Activated CD4-positive, alpha-beta T cell treated with anti-CD3 and anti-CD28 coated beads for 4 hours (primary cell): ENCODE data around the gene ABLIM1.

Source experiments
- DNase-seq, 2 donors: peaks; one replicate each; pipeline ENCODE4 v3.0.0-alpha.2; 2020

ABLIM1 gene

GRCh38 chr10:114678820-114679219 lies 20.7 kb upstream of the ABLIM1 start:
- no peak for DNase-seq

DNA sequence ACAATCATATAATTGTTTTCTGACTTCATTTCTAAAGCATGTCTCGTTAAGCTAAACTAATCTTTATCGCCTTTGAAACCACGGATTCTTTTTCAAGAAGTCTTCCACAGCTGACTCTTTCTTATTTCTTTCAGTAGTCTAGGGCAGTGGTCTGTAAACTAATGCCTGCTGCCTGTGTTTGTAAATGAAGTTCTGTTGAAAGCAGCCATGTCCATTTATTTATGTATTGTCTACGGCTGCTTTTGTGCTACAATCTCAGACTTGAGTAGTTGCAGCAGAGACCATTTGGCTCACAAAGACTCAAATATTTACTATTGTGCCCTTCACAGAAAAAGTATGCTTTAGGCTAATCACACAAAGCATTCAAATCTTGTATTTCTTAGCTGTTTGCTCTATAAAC lies 20.3 kb upstream of the ABLIM1 start:
- DNase-seq: no peak

GRCh38 chr10:114674346-114674745 lies 16.3 kb upstream of the ABLIM1 start:
- DNase-seq: no peak

DNA sequence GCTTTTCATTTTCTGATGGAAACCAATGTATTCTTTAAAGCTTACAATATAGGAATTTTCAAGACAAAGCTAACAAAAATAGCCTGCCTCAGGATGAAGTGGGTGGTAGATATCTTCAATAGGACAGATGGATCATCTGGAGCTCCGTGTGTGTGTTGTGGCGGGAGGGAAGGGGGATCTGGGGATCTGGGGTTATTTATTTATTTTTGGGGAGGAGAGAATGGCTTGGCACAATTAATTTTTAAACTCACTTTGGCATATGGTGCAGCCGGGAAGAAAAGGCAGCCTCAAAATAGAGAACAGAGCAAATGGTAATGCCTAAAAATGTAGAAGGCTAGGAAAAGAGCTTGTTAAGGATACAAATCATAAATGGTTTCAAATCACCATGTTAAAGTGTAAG lies 11.6 kb upstream of the ABLIM1 start:
- DNase-seq: no peak

GRCh38 chr10:114668375-114669080 lies 10.5 kb upstream of the ABLIM1 start:
- no peak for DNase-seq

DNA sequence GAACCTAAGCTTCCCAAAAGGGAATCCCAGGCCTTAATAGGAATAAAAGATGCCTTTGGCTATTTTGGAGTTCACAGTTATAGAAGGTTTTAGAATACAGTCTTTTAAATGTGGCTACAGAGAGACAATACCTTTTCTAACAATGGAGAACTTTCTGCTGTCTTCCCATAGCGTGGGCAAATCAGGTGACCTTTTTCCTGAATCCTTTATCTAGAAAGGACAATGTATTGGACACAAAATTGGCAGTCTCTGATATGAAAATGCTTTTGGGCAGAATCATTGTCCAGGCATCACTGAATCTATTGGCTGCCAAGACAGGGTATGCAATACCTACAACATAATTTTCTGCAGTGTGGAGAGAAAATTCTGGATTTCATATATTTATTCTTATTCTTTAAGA lies 7.8 kb upstream of the ABLIM1 start:
- DNase-seq: no peak

DNA sequence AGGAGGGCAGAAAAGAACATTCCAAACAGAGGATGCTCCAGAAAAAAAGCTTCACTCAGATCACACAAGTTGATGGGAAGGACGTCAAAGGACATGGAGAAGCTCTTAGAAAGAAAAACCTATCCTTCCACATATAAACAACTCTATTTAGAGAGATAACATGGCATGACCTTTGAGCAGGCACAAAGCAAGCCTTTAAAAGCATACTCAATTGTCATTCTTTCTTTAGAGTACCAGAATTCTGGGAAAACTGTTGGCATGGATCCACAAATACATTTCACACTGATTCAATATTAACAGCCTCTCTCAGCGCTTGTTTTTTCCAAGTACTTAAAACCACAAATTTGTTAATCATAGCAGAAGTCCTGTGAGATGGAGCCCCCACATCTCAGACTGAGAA lies 7.3 kb upstream of the ABLIM1 start:
- no peak for DNase-seq

DNA sequence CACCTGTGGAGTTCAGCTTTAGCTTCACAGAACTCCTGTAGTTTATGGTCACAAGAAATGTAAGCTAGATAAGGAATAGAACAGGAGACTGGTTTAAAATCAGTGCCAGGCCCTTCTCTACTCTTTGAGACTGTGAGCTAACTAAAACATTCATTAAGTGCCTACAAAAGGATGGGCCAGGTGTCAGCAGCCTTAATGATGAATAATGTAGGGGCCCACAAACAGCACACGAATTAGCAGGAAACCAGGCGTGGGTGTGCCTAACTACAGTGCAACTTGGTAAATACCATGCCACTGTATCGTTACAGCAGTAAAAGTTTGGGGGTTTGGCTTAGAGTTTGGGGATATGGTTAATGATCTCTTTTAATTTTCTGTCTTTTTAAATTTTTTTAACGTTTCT lies 6.1 kb upstream of the ABLIM1 start:
- DNase-seq: no peak

GRCh38 chr10:114663626-114664025 lies 5.6 kb upstream of the ABLIM1 start:
- no peak for DNase-seq

DNA sequence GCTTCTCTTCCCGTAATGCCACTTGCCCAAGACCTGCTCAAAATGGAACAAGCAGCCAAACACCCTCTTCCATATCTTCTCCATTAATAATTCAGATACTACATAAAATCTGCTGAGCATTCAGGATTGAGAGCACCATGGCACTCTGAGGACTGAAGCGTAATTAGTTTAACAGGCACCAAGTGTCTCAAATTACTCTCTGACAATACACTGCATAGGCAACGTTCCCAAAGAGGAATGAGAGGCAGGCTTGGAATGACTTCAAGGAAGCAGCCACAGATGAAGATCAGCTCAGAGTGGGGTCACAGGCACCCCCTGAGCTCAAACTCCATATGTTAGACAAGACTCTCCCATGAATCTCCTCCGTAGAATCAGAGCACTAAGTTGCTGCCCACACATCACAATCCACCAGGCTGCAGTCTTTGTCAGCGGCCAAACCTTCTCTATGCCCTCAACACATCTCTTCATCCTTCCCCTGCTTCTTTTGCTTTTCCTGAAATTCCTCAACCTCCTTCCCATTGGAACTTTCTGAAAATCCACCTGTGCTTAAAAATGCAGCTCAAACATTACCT lies 4.7 kb upstream of the ABLIM1 start:
- no peak for DNase-seq

- DNase-seq: no peak
Observed at GRCh38 chr10:114661212-114661880, 3.3 kb upstream of the ABLIM1 start.

- no peak for DNase-seq
Observed at GRCh38 chr10:114655671-114656070, 2.4 kb downstream of the ABLIM1 start.

- no peak for DNase-seq
Observed at GRCh38 chr10:114654822-114655575, 3.1 kb downstream of the ABLIM1 start.

DNA sequence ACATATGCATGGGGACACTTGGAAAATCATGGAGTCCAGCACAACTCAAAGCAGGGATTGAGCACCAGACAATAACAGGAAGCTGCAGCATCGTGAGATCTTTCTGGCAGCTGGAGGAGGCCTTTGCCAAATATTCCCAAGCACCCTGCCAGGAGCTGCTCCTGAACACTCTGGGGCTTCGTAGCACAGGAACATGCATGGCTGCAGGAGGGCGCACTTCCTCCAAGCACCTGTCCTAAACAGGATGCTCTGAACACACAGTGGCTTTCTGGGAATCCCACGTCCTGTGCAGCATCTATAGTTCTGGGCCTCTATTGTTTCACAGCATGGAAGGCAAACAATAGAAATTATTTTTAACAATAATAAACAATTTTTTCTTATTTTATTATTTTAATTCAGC lies 4.1 kb downstream of the ABLIM1 start:
- no peak for DNase-seq

- DNase-seq: no peak
Observed at GRCh38 chr10:114652402-114653368, 5.4 kb downstream of the ABLIM1 start.

DNA sequence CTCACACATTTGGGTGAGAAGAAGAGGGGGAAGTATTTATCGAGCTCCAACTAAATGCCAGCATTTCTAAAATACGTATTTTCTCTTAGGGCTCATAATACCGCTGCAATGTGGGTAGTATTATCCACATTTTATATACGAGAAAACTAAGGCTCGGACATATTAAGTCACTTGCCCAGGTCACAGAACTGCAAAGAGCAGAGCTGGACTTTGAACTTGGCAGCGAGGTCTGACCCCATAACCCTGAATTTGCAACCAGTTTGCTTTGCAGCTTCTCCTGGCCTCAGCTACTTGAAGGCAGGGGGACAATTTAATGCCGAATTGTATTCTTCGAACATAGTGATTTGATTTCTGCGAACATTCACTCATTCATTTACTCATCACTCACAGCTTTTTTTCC lies 7.2 kb downstream of the ABLIM1 start:
- no peak for DNase-seq

DNA sequence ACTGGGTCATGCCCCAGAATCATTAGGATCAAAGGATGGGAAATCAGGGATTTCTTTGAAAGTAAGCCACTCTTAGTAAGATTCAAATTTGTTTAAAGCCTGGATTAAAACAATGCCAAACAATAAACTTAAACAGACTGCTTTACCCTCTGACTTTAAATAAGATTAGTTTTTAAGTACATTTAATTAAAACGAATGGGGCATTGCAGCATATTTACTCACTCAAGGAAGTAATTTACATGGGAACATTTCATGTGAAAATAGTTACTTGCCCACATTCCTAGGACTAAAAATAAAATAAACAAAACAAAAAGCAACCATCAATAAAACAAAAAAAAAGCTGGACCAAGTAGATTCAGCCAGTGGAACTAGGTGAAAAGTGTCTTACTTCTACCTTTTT lies 7.8 kb downstream of the ABLIM1 start:
- DNase-seq: no peak

GRCh38 chr10:114649217-114649903 lies 8.7 kb downstream of the ABLIM1 start:
- DNase-seq: no peak

GRCh38 chr10:114648368-114648767 lies 9.7 kb downstream of the ABLIM1 start:
- DNase-seq: no peak

DNA sequence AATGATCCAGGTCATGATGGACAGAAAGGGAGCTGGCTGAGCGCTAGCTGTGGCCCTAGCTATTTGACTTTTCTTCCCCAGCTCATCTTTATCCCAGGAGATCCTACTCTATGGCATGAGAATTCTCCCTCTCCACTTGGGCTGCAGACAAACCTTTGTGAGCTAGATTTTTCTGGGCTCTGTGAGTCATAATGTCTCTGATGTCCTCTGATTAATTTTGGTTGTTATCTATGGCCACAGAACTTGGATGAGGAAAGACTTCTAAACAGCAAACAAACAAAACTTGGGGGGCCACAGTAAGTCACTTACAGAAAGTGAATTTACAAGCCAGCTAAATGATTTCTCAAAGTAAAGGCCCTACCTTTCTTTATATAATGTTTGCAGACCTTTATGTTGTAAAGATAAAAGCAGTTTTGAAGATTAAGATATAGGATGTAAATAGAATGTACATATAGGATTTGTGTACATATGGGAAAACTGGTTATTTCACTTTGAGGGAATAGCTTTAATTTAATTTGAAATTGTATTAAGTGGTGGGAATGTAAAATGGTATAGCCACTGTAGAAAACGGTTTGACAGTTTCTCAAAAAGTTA lies 10.4 kb downstream of the ABLIM1 start:
- no peak for DNase-seq

GRCh38 chr10:114646426-114646825 lies 11.6 kb downstream of the ABLIM1 start:
- DNase-seq: no peak
